Epithelial cell of esophagus (primary cell): ENCODE measurements around the gene DHX35.

Experiments
- DNase-seq: peaks from one replicate; pipeline ENCODE4 v3.0.0; 2010; ENCODE audit warnings: low read depth
- H3K4me3 ChIP-seq: 2 replicates; pipeline ENCODE4 v1.5.1; 2011; ENCODE audit warnings: mild to moderate bottlenecking, low read length, control low read depth
- TF ChIP-seq, protein P1 (sequence below): IDR thresholded peaks from 2 replicates; pipeline ENCODE4 v1.5.1; 2011; ENCODE audit warnings: low read depth, mild to moderate bottlenecking, low read length, control low read depth, inconsistent platforms; ENCODE audit not compliant: insufficient read depth; ENCODE audit errors: missing control alignments

The DHX35 gene

DNA sequence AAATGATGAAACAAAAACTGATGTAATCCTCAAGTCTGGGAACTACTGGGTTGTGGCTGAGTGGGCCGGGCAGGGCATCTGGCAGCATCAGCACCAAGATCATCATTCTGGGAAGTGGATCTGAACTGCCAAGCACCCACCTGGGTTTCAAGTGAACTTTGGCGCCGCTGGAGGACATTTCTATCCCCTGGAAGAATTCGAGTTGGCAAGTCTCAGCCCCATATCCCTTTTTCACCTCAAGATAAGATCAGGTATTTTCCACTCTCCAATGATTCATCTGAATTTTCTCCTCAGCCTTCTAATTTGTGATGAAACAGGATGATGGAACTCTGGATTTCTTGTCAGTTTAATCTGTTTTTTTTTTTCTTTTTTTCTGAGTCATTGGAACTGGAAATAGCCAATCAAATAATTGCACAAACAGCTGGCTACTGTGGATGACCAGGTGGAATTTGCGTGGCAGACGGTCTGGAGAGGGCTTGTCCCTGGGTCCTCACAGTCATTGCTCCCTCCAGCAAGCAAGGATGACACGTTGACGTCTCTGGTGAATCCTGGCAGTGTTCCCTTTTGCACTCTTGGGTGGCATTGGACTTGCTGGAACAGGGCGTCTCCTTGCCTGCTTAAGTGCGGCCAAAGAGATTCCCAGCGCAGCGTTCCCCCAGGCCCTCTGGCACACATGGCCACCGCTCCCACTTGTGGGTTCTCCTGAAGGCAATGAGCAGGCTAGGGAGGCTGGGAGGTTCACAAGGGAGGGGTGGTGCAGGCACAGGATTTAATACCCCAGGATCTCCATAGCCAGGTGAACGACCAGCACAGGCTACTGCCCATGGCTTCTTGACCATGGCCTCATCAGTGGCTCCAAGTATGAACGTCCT lies 80.4 kb downstream of the DHX35 start:
- TF ChIP-seq, protein P1, sequence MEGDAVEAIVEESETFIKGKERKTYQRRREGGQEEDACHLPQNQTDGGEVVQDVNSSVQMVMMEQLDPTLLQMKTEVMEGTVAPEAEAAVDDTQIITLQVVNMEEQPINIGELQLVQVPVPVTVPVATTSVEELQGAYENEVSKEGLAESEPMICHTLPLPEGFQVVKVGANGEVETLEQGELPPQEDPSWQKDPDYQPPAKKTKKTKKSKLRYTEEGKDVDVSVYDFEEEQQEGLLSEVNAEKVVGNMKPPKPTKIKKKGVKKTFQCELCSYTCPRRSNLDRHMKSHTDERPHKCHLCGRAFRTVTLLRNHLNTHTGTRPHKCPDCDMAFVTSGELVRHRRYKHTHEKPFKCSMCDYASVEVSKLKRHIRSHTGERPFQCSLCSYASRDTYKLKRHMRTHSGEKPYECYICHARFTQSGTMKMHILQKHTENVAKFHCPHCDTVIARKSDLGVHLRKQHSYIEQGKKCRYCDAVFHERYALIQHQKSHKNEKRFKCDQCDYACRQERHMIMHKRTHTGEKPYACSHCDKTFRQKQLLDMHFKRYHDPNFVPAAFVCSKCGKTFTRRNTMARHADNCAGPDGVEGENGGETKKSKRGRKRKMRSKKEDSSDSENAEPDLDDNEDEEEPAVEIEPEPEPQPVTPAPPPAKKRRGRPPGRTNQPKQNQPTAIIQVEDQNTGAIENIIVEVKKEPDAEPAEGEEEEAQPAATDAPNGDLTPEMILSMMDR, result no peak
- no peak for DNase-seq
- no peak overlapping the region for H3K4me3 ChIP-seq

DNA sequence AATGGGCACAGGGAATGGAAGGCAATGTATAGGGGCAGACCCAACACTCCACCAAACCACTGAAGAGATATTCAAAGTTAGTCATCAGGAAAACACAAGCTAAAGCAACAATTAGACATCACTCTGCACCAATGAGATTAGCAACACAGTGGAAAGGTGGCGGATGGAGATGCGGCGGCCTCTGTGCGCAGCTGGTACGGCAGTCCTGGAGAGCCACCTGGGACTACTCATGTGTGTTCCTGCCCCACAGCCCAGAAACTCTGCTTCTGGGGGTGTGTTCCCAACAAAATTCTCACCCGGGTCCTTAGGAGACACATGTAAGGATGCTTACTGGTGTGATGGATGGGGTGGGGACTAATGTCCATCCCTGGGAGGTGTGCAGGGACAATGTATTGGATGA lies 82.4 kb downstream of the DHX35 start:
- DNase-seq, result no peak
- TF ChIP-seq, protein P1, result no peak
- H3K4me3 ChIP-seq, result no peak overlapping the region

DNA sequence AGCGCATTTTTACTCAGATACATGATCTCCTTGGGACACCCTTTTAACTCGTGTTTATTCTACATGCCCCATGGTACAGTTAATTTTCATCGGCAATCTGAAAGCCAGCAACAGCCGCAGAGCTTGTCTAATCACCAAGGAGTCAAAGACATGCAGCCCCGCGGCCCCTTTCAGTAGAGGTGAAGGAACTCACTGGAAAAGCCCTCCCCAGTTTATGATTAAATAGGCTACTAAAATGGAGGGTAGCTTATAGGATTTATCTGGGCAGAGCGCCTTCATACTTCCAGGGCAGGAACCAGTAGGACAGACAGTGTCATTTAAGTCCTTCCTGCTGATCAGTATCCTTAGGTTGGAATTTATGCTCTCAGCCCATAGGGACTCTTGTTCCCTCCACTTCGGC lies 83.5 kb downstream of the DHX35 start:
- TF ChIP-seq, protein P1, result no peak
- no peak overlapping the region for H3K4me3 ChIP-seq
- DNase-seq, result no peak

DNA sequence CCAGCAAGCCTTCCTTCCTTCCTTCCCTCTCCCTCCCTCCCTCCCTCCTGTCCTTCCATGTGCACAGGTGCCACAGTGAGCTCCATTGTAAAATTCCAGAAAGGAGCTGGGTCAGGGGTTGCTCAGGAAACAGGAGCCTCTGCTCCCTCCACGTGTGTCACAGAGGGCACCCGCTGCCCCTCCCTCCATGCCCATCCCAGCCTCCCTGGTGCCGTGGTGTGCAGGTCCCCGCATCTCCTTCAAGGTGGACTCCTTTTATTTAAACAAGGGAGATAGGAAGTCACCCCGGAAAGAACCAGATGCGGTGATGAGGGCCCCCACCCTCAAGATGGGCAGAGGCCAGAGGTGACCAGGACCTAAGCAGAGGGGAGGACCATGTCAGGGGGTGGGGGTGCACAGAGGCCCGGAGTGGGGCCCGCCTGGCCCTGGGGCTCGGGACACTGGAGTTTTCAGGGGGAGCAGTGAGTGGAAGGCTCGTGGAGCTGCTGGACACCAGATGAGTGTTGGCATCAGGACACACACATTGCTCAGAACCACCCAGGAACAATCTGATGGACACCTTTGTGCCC lies 85.4 kb downstream of the DHX35 start:
- no peak for DNase-seq
- TF ChIP-seq, protein P1, result no peak
- H3K4me3 ChIP-seq, result no peak overlapping the region

DNA sequence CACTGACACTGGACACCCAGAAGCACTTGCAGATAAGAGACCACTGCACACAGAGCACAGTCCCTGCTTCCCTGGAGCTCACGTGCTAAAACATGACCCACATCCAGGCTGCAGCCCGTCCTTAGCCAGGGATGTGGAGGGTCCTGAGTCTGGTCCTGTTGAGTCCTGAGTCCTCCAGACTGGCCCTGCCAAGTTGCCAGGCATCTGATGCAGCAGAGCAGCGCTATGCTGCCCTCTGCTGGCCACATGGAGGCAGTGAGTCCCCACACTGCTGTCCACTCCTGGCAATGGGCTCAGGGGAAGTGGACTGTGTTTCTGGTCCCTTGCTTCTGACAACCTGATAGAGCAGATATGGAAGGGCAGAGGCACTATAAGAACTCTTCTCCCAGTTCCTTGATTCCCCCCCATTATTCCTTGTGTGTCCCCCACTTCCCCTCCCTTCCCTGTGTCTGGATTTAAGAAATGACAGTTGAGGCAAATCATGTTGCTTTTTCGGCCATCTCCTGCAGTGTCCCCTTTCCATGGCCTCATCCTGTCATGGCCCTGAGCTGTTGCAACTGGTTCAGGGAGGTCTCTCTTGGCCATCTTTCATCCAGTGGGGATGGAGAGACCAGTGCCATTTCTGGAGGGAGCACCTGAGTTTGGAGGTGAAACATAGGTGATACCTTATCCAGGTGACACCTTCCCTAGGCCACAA lies 86.0 kb downstream of the DHX35 start:
- no peak overlapping the region for H3K4me3 ChIP-seq
- TF ChIP-seq, protein P1, result peak; percentile 99
- DNase-seq, result peak; percentile 76

DNA sequence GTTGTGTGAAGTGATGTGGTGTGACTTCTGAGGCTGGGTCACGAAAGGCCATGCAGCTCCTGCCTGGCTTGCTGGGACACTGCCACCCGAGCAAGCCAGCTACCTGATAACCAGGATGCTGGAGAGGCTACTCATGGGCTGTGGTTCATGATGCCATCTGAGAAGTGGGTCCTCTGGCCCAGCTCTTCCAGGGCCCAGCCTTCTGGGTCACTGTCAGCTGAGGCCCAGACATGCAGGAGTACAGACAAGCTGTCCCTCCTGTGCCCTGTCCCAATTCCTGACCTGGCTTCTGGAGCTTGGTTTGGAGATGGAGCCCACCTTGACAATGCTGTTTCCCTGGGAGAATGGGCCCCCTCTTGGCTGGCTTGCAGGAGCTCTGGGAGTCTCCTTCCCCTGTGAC lies 87.0 kb downstream of the DHX35 start:
- H3K4me3 ChIP-seq, result no peak overlapping the region
- TF ChIP-seq, protein P1, result no peak
- no peak for DNase-seq
